ENCODE results near the gene LRRFIP2. TPM values are rescaled to one million over a fixed set of nuclear protein-coding genes. Genes with fewer than 3 reads are reported as not detected.

Gene LRRFIP2
- total RNA-seq, 4 donors from 2014 or later = 85.7 to 103 (median 100.0) TPM

DNA sequence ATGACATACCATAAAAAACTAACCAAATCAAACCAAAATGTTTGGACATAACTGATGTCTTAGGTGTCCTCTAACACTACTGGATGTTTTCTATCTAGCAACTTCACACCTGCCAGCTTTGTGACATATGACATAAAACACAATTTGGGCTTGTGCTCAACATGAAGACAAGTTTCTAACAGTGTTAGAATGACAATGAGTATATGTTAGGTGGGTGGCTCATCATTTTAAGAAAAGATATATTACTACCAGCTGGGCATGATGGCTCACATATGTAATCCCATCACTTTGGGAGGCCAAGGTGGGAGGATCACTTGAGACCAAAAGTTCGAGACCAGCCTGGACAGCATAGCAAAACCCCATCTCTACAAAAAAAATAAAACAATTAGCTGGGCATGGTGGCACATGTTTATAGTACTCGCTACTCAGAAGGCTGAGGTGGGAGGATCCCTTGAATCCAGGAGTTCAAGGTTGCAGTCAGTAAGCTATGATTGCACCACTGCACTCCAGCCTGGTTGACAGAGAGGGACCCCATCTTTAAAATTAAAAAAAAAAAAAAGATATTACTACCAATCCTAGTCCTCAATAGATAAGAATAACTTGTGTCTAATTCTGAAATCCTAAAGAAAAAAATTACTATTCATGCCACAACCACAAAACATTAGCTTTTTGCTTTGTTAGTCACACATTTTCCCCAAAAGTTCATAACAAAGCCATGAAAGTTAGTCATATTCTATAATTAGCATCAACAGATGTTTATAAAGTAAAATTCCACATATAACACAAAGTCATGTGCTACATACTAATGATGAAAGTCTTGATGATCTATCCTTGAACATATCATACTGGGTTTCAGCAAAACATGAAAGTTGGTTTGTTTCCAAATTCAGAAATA, 59.9 kb downstream of the LRRFIP2 start:
- Histone ChIP-seq H3K27me3 (no peaks in the 10 kb centered on the region), H3K36me3 (peaks cover 0 to 5% of the 10 kb centered on the region in 2 donors), H3K4me3 (no peak overlapping the region), H3K9me3 (no peaks in the 10 kb centered on the region), H3K4me1 (peaks cover 16 to 22% of the 10 kb centered on the region in 2 donors), H3K27ac (peak overlapping the region in 1 of 4 donors; percentile 19)
- no peak for TF ChIP-seq POLR2A (IDR thresholded peaks at IDR 0.05)
- TF ChIP-seq, protein P1, sequence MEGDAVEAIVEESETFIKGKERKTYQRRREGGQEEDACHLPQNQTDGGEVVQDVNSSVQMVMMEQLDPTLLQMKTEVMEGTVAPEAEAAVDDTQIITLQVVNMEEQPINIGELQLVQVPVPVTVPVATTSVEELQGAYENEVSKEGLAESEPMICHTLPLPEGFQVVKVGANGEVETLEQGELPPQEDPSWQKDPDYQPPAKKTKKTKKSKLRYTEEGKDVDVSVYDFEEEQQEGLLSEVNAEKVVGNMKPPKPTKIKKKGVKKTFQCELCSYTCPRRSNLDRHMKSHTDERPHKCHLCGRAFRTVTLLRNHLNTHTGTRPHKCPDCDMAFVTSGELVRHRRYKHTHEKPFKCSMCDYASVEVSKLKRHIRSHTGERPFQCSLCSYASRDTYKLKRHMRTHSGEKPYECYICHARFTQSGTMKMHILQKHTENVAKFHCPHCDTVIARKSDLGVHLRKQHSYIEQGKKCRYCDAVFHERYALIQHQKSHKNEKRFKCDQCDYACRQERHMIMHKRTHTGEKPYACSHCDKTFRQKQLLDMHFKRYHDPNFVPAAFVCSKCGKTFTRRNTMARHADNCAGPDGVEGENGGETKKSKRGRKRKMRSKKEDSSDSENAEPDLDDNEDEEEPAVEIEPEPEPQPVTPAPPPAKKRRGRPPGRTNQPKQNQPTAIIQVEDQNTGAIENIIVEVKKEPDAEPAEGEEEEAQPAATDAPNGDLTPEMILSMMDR (IDR thresholded peaks at IDR 0.05 in 4 of 5, conservative IDR thresholded peaks at IDR 0.05 in 1 of 5) = no peak
- intact Hi-C loops (cut with DNase I; ENCODE audit: low total_unique reads) (no loop called here), in situ Hi-C loops (cut with MboI; ENCODE audit: low sequenced_read_pairs in 4 of 4) (no loop called here)
- DNase-seq (no peak), ATAC-seq (no peak)

DNA sequence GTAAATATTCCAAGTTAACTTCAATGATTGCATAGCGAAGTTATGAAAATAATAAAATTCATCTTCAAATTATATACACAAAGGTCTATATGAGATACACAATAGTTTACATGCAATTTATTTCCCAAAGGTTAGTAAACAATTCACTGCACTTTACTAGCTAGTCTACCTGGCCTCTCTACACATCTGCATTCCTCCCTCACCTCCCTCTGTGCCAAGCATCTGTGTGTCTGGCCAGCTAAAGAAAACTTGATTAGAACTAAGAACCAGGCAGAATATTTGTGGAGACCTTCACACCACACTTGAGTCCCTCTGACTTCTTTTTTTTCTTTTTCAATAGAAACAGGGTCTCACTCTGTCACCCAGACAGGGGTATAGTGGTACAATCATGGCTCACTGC, 61.4 kb downstream of the LRRFIP2 start:
- Histone ChIP-seq H3K27ac (no peak overlapping the region), H3K4me3 (no peak overlapping the region), H3K9me3 (no peaks in the 10 kb centered on the region), H3K36me3 (peaks cover 0 to 5% of the 10 kb centered on the region in 2 donors), H3K4me1 (peaks cover 14 to 16% of the 10 kb centered on the region in 2 donors), H3K27me3 (no peaks in the 10 kb centered on the region)
- ATAC-seq (no peak), DNase-seq (no peak)
- intact Hi-C loops (cut with DNase I; ENCODE audit: low total_unique reads) = no loop called here
- TF ChIP-seq, protein P1 (IDR thresholded peaks at IDR 0.05 in 4 of 5, conservative IDR thresholded peaks at IDR 0.05 in 1 of 5) = no peak
- TF ChIP-seq POLR2A (IDR thresholded peaks at IDR 0.05) = no peak
- in situ Hi-C loops (cut with MboI; ENCODE audit: low sequenced_read_pairs in 4 of 4) = no loop called here

DNA sequence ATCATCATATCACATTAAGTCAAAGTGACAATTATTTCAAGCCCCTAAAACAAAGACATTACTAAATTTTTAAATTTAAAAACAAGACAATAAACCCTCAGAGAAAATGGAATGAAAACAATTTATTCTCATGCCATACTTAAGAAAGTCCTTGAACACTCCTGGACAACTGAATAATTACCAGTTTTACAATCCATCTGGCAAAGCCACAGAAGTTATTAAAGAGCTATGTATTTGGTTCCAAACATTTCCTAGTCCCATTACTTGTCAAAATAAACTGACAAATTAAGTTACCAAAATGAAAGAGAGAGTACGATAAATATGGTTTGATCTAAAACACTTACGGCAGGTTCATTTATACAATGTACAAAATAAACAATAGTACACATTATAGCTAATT, 63.2 kb downstream of the LRRFIP2 start:
- Histone ChIP-seq H3K4me1 (peaks cover 10 to 16% of the 10 kb centered on the region in 2 donors), H3K4me3 (no peak overlapping the region), H3K9me3 (no peaks in the 10 kb centered on the region), H3K36me3 (peaks cover 0 to 5% of the 10 kb centered on the region in 2 donors), H3K27me3 (no peaks in the 10 kb centered on the region), H3K27ac (no peak overlapping the region)
- ATAC-seq (no peak), DNase-seq (no peak)
- TF ChIP-seq POLR2A (IDR thresholded peaks at IDR 0.05) = no peak
- TF ChIP-seq, protein P1 (IDR thresholded peaks at IDR 0.05 in 4 of 5, conservative IDR thresholded peaks at IDR 0.05 in 1 of 5) = no peak
- in situ Hi-C loops (cut with MboI; ENCODE audit: low sequenced_read_pairs in 4 of 4) (no loop called here), intact Hi-C loops (cut with DNase I; ENCODE audit: low total_unique reads) (no loop called here)

DNA sequence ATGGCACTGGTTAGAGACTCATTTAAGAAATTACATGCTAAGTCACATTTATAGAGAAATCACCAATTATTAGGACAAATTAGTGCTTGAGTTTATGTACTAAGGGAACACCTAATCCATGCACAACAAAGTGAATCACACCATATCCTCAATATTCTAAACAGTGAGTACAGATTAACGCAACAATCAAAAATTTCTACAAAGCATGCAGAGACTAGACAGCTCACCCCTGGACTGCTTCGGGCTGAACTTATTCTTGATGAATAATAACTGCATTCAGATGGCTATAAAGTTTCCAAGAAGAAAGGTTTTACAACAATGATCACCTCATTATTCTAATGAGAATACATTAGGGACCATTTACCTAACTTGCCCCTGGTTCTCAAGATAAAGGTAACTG, 66.5 kb downstream of the LRRFIP2 start:
- no peak overlapping the region for H3K4me3 ChIP-seq
- no peak for ATAC-seq
- no peaks in the 10 kb centered on the region for H3K9me3 ChIP-seq
- peaks cover 0 to 7% of the 10 kb centered on the region in 2 donors for H3K4me1 ChIP-seq
- DNase-seq = no peak
- H3K27me3 ChIP-seq = no peaks in the 10 kb centered on the region
- peaks cover 0 to 17% of the 10 kb centered on the region in 2 donors for H3K36me3 ChIP-seq
- no peak overlapping the region for H3K27ac ChIP-seq
- no peak for TF ChIP-seq POLR2A (IDR thresholded peaks at IDR 0.05)
- TF ChIP-seq, protein P1 (IDR thresholded peaks at IDR 0.05 in 4 of 5, conservative IDR thresholded peaks at IDR 0.05 in 1 of 5) = no peak
- in situ Hi-C loops (cut with MboI; ENCODE audit: low sequenced_read_pairs in 4 of 4) (no loop called here), intact Hi-C loops (cut with DNase I; ENCODE audit: low total_unique reads) (no loop called here)

Measured in gastrocnemius medialis (tissue), 4 donors.